ENCODE data around the gene DSCAML1.
A peak's percentile ranks its signal among the peaks of the same experiment; 100 is the strongest.

The DSCAML1 gene

GRCh38 chr11:117461396-117462182 lies 335.4 kb downstream of the DSCAML1 start:
- Histone ChIP-seq H3K4me3 (ENCODE audit: low read depth, low read length) (no peak overlapping the region), H3K27me3 (no peaks in the 10 kb centered on the region), H3K36me3 (no peaks in the 10 kb centered on the region), H3K9me3 (no peaks in the 10 kb centered on the region), H3K4me1 (peaks cover 26% of the 10 kb centered on the region)
- TF ChIP-seq, protein P1, sequence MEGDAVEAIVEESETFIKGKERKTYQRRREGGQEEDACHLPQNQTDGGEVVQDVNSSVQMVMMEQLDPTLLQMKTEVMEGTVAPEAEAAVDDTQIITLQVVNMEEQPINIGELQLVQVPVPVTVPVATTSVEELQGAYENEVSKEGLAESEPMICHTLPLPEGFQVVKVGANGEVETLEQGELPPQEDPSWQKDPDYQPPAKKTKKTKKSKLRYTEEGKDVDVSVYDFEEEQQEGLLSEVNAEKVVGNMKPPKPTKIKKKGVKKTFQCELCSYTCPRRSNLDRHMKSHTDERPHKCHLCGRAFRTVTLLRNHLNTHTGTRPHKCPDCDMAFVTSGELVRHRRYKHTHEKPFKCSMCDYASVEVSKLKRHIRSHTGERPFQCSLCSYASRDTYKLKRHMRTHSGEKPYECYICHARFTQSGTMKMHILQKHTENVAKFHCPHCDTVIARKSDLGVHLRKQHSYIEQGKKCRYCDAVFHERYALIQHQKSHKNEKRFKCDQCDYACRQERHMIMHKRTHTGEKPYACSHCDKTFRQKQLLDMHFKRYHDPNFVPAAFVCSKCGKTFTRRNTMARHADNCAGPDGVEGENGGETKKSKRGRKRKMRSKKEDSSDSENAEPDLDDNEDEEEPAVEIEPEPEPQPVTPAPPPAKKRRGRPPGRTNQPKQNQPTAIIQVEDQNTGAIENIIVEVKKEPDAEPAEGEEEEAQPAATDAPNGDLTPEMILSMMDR (IDR thresholded peaks at IDR 0.05; ENCODE audit: low read depth, low read length): no peak
- no peak for DNase-seq

- no peaks in the 10 kb centered on the region for H3K36me3 ChIP-seq
- H3K4me3 ChIP-seq (ENCODE audit: low read depth, low read length): no peak overlapping the region
- TF ChIP-seq, protein P1 (IDR thresholded peaks at IDR 0.05; ENCODE audit: low read depth, low read length): no peak
- no peak for DNase-seq
- H3K9me3 ChIP-seq: no peaks in the 10 kb centered on the region
- no peaks in the 10 kb centered on the region for H3K27me3 ChIP-seq
- peaks cover 40% of the 10 kb centered on the region for H3K4me1 ChIP-seq
Observed at GRCh38 chr11:117459979-117460300, 337.1 kb downstream of the DSCAML1 start.

DNA sequence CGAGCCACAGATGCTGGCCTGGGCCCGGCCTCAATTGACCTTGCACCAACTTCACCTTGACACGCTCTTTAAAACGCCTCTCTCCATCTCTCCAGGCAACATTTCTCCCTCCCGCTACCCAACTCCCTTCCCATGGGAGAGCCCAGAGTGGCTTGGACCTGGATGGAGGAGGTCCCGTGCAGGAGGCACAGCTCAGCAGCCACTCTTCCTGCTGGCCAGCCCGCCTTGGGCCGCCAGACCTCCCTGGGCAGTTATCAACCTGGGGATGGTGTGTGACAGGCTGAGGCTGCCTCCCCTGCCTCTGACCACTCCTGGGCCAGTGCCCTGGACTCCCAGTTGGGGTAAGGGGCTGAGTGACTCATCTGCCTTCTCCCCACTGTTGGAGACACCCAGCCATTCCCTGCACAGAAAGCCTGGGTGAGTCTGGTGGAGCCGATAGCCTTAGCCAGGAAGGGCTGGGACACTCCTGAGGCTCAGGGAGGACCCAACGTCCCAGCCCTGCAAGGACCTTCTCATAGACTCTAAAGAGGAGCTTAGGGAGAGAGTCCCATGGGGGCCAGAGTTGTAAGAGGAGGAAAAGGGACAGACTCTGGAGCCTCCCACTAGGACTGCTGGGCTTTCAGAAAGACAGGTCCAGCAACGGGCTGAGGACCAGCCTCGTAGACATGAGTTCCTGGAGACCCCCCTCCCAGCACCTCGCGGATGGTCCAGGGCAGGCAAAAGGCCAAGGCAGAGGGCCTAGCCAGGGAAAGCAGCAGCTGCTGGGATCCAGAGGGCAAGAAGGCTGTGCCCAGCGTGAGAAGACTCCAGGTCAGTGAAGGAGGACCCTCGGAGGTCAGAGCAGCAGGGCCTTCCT lies 337.7 kb downstream of the DSCAML1 start:
- no peaks in the 10 kb centered on the region for H3K27me3 ChIP-seq
- no peaks in the 10 kb centered on the region for H3K9me3 ChIP-seq
- no peak for DNase-seq
- H3K36me3 ChIP-seq: no peaks in the 10 kb centered on the region
- TF ChIP-seq, protein P1 (IDR thresholded peaks at IDR 0.05; ENCODE audit: low read depth, low read length): no peak
- peaks cover 43% of the 10 kb centered on the region for H3K4me1 ChIP-seq
- no peak overlapping the region for H3K4me3 ChIP-seq (ENCODE audit: low read depth, low read length)

DNA sequence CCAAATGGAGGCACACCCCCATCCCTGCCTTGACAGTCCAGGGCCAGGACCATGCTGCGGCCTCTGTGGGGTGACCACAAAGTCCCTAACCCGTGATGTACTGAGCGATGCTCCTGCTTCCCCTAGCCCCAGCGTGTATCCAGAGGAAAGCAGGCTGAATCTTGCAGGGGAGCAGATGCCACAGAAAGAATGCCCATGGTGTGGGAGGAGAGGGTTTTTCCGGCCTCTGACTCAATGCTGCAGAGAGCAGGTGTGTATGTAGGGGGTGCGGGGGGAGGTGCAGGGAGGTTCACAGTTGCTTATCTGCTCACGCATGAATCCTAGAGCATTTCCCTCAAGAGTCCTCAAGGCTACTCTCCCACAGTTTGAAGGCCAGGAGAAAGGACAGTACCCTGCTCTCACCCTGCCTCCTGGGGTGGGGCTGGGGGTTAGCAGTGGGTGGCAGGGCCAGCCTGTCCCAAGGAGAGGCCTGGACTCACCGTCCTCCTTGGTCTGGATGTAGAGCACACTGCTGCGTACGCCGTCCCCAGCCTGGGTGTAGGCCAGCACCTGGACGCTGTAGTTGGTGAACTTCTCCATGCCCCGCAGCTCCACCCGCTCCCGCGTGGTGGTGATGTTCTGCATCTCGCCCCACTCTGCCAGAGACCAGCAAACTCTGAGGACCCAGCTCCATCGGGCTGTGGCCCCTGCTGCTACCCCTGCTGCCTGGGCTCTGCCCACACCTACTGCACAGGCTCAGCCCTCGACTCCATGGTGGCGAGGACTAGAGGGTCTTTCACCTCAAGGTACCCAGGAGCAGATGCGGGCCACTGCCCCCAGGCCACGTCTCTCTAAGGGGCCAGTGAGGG lies 338.5 kb downstream of the DSCAML1 start:
- Histone ChIP-seq H3K27me3 (no peaks in the 10 kb centered on the region), H3K4me3 (ENCODE audit: low read depth, low read length) (no peak overlapping the region), H3K36me3 (no peaks in the 10 kb centered on the region), H3K9me3 (no peaks in the 10 kb centered on the region), H3K4me1 (peaks cover 46% of the 10 kb centered on the region)
- TF ChIP-seq, protein P1 (IDR thresholded peaks at IDR 0.05; ENCODE audit: low read depth, low read length): no peak
- DNase-seq: no peak

DNA sequence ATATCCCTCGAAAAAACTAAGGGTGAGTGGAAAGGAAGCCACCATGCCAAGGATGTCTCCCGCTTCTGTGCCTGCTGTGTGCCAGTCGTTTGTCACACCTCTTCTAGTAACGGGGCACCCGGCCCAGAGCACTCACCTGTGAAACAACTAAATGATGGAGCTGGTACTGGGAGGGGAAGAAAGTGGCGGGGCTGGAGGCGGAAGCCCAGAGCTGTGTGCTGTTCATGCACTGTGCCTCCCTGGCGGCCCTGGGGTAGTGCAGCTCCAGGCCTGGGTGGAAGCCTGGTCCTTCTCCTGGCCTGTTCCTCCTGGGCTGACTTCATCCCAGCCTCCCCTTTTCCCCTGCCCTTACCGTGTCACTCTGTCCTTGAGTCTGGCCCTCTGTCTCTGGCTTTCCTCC lies 339.2 kb downstream of the DSCAML1 start:
- no peaks in the 10 kb centered on the region for H3K36me3 ChIP-seq
- TF ChIP-seq, protein P1 (IDR thresholded peaks at IDR 0.05; ENCODE audit: low read depth, low read length): peak; percentile 27
- no peaks in the 10 kb centered on the region; the same call in 1 of the 2 replicates for H3K9me3 ChIP-seq
- no peak overlapping the region for H3K4me3 ChIP-seq (ENCODE audit: low read depth, low read length)
- H3K4me1 ChIP-seq: peaks cover 46% of the 10 kb centered on the region
- H3K27me3 ChIP-seq: no peaks in the 10 kb centered on the region
- DNase-seq: peak; percentile 72
